NCI-H82 treated with DMSO at 0.1 percent for 48 hours (cell line): Measurements from ENCODE around the gene SMG1.
"Not testable (repeated sequence)": the region's sequence is repeated elsewhere in the genome, so short reads cannot be mapped to it uniquely, and the experiment has no call there.

Source experiments
- DNase-seq: peaks from one replicate; lab custom pipeline; 2025; ENCODE audit not compliant: unreplicated experiment; lab: John Stamatoyannopoulos, UW

The SMG1 gene

DNA sequence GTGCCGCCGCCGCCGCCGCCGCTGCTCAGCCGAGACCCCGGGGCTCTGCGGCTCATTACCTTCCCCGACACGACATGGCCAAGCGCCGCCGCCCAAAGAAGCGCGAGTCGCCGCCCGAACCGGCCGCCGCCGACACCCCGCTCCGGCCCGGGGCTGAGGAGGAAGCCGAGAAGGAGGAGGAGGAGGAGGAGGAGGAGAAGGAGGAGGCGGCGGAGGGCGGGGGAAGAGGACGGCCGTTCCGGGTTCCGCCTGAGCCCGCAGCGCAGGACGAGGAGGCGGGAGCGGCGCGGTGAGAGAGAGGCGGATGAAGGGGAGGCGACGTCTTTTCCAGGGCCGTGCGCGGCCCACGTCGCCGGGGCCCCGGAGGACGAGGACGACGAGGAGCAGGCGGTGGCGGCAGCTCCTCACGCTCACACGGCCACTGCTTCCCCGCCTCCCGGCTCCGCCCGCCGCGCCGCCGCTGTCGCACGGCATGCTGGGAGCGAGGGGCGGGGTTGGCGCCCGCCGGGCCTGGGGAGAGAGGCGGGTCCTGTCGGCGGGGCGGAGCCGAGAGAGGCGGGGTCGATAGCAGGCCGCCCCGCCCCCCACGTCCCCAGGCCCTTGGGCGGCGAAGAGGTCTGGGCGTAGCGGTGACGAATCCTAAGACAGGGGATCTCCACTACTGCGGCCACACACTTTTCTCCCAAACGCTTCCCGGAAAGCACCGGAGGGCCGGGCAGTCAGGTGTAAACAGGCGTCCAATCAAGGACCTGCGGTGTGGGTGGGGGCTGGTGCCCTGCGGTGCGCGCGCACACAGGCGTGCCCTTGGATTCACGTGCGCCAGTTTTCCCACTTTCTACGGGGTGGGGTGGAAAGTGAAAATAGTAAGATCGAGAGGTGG lies at the start of gene SMG1:
TSS of gene SMG1 (minus strand) at position 423 of the 880 bp plus-strand sequence. CDS start at position 56, 367 bp downstream.
- DNase-seq: peak; percentile 82

DNA sequence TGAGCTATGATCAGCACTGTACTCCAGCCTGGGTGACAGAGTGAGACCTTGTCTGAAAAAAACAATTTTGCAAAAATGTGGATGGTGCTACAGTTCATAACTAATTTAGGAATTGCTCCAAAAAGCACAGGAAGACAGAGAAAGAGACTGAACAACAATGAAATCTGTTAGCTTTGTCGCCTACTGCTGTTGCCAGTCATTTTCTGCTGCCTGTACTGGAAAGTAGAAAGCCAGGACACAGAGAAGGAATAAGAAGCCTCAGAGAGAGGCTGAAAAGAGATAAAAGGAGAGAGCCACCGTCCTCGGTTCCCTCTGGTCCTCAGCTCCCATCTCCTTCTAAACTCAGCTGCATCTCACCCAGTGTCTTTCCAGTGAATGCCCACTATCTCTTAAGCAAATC lies 48.9 kb upstream of the SMG1 start:
- no peak for DNase-seq

DNA sequence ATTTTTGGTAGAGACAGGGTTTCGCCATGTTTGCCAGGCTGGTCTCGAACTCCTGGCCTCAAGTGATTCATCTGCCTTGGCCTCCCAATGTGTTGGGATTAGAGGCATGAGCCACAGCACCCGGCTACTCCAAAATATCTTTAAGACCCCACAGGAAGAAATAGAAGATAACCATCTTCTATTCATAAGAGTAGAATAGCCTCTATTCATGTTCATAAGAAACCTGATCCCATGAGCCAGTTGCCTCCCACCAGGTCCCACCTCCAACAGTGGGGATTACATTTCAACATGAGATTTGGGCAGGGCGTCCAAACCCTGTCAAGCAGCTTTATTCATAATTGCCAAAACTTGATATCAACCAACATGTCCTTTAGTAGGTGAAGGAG lies 43.6 kb upstream of the SMG1 start:
- DNase-seq: no peak

DNA sequence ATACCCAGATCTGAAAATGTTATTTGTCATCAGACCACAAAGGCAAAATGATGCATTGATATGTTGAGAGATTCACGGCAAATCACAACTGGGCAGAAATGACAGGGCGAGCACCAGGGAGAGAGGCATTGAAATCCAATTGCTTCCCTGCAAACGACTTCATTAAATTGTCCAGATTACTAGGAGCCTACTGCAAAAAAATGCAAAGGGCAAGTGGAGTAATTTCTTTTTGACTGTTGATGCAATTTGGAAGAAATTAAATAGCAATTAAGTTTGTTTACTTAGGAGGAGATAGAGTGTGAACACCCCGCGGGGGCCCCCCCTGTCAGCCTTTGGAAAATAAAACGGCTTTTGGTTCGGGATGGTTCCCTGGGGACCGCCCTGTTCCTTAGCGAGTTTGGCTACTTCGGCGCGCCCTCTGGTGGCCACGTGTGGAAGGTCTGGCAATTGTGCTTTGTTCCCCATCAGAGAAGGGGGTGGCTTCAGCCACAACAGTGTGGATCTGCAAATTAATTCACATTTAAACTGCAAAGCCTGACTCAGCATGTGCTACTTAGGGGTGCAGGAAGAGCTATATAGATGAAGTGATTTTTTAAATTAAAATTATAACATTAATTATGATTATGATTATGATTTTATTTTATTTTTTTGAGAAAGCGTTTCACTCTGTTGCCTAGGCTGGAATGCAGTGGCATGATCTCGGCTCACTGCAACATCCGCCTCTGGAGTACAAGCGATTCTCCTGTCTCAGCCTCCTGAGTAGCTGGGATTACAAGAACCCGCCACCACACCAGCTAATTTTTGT lies 43.0 kb upstream of the SMG1 start:
- DNase-seq: peak; percentile 70

DNA sequence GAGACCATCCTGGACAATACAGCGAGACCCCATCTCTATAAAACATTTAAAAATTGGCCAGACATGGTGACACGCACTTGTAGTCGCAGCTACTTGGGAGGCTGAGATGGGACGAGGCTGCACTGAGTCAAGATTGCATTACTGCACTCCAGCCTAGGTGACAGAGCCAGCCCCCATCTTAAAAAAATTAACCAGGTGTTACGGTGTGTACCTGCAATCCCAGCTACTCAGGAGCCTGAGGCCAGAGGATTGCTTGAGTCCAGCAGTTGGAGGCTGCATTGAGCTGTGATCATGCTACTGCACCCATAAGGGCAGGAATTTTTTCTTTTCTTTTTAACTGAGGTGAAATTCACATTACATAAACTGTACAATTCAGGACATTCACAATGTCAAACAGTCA lies 40.6 kb upstream of the SMG1 start:
- no peak for DNase-seq

DNA sequence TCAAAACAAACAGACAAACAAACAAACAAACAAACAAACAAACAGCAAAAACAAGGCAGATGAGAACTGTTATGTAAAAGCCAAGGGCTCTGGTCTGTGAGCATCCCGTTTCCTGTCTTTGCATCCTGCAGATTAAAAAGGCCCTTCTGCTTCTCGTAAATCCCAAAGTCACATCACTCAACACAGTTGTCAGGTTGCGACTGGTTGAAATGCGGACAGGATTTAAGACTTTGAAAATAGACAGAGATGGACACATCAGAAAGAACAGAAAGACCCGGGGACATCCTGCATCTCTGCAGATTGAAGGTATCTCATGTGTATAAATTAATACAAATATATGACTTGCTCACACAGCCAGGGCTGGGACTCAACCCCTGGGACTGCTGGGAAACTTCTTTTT lies 39.3 kb upstream of the SMG1 start:
- DNase-seq: no peak

DNA sequence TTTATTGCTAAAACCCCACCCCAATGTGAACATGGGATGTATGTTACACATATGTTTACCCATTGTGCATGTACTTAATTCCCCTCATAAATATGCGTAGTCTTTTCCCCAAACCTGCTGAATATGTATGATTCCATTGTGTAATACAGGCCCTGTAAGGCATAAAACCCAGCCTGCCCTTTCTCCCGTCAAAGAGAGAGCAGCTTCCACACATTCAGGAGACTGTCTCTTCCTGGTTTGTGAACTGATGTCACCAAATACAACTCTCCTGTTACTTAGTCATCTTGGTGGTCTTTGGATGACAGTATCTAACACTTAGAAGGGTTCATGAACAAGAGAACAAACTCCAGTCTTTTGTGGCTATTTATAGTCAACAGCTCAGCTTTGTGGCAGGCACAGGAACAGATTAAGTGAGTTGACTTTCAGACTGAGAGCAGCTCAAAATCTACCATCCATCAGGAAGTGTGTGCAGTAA lies 32.9 kb upstream of the SMG1 start:
- no peak for DNase-seq

DNA sequence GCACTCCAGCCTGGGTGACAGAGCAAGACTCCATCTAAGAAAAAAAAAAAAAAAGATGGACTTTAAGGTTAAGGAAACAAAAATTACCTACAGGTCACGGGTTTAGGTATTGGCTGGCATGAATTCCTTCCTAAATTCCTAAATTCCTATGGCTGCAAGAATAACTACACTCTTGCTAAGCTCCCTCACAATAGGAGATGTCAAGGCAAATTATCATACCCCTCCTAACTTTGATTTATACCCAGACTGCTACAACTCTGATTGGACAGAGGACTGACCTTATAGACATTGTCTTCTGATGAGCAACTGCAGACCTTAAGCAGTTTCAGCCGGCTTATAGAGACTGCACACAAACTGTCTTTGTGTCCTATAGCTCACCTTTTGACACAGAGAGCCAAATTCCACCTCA lies 32.4 kb upstream of the SMG1 start:
- DNase-seq: no peak

DNA sequence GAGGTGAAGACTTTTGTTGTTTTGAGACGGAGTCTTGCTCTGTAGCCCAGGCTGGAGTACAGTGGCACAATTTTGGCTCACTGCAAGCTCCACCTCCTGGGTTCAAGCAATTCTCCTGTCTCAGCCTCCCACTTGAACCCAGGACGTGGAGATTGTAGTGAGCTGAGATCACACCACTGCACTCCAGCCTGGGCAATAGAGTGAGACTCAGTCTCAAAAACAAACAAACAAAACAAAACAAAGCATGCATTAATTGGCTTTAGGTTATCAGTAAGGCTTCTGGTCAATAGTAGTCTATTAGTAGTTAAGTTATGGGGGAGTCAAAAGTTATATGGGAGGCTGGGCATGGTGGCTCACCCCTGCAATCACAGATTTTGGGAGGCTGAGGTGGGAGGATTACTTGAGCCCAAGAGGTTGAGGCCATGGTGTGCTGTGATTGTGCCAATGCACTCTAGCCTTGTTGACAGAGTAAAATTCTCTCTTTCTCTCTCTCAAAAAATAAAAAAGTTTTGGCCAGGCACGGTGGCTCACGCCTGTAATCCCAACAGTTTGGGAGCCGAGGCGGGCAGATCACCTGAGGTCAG lies 30.5 kb upstream of the SMG1 start:
- not testable (repeated sequence) for DNase-seq

DNA sequence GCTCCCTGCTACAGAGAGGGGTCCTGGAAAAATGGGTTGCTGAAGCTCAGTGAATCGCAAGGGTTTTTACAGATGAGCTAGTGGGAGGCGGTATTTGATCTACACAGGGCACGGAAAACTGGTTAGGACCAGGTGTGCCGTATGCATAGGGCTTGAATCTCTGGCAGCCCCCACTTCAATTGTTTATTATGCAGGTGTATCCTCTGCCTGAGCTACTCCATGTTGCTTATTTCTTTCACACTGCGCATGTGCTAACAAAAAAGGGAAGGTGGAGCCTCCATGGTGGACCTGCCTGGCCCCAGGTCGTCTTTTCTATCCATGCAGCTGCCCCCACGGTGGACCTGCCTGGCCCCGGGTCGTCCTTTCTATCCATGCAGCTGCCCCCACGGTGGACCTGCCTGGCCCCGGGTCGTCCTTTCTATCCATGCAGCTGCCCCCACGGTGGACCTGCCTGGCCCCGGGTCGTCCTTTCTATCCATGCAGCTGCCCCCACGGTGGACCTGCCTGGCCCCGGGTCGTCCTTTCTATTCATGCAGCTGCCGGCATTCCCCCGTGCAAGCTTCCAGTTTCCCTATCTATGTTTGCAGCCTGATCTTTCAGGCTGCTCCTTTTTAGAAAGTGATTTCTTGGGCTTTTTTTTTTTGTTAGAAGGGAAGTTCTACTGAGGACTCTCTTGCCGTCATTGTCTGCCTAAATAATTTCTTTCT lies 29.8 kb upstream of the SMG1 start:
- DNase-seq: not testable (repeated sequence)

DNA sequence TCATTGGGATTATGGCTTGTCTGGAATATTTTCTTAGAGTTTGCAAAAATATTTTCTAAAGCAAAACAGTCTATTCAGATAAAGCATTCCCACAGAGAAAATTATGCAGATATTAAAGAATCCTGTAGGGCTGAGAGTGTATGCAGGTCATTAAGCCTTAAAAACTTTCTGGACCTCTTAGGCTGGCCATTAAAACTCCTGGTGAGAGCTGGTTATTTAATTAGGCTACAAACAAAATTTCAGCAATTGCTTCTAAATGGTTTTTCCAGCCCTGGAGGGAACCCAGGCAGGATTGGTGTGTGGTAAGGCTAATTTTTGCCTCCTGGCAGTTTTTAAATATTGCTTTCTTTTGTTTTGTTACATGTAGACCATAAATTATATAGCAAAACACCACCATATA lies 27.3 kb upstream of the SMG1 start:
- no peak for DNase-seq

DNA sequence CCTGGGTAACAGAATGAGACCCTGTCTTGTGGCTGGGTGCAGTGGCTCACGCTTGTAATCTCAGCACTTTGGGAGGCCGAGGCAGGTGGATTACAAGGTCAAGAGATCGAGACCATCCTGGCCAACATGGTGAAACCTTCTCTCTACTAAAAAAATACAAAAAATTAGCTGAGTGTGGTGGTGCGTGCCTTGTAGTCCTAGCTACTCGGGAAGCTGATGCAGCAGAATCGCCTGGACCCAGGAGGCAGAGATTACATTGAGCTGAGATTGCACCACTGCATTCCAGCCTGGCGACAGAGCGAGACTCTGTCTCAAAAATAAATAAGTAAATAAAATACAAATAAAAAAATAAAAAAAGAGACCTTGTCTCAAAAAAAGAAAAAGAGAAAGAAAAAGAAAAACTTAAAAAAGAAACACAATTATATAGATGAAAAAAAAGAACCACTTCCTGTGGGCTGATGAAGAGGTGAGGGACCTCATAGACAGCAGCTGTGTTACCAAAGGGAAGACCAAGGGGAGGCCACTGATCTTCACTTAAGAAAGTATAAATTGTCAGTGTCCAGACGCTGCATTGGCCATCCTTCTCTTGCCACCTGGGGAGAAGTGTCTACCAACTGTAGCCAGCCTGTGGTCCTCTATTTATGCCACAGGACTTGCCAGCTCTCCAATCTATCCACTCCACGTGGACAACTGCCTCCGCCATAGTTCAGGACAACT lies 24.4 kb upstream of the SMG1 start:
- DNase-seq: no peak

DNA sequence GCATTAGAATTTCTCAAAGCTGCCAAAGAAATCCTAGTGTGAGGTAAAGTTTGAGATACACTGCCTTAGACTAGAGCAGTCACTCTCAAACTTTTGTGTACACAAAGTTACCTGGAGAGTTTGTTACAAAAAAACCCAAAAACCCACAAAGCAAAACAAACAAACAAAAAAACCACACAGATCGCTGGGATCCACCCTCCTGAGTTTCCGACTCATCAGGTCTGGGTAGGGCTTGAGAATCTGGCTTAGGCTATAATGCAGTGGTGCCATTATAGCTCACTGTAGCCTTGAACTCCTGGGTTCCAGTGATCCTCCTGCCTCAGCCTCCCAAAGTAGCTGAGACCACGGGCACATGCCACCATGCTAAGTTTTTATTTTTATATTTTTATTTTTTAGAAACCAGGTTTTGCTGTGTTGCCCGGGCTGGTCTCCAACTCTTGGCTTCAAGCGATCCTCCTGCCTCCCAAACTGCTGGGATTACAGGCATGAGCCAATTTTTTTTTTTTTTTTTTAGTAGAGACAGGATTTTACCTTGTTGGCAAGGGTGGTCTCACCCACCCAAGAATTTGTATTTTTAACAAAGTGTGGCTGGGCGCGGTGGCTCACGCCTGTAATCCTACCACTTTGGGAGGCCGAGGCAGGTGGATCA lies 22.3 kb upstream of the SMG1 start:
- DNase-seq: no peak

DNA sequence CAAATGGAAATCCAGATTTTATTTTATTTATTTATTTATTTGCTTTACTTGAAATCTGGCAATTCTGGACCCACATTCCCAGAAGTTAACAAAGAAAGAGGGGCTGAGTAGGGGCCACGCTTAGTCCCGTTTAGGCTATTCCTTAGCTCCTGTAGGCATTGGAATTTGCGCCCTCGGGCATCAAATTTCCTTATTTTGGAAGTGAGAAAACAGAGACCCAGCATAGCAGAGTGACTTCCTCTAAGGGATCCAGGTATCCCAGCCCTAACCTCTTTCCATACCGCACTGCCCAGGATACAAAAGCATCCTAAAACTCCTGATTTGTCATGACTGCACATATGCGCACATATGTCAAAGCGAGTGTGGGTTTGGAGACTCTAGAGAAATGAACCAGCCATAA lies 19.0 kb upstream of the SMG1 start:
- no peak for DNase-seq

DNA sequence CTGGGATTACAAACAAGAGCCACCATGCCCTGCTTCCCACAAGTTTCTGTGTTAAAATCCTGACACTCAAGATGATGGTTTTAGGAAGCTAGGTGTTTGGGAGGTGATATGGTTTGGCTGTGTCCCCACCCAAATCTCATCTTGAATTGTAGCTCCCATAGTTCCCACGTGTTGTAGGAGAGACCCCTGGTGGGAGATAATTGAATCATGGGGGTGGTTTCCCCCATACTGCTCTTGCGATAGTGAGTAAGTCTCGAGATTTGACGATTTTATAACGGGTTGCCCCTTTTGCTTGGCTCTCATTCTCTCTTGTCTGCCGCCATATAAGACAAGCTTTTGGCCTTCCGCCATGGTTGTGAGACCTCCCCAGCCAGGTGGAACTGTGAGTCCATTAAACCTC lies 17.2 kb upstream of the SMG1 start:
- DNase-seq: no peak

DNA sequence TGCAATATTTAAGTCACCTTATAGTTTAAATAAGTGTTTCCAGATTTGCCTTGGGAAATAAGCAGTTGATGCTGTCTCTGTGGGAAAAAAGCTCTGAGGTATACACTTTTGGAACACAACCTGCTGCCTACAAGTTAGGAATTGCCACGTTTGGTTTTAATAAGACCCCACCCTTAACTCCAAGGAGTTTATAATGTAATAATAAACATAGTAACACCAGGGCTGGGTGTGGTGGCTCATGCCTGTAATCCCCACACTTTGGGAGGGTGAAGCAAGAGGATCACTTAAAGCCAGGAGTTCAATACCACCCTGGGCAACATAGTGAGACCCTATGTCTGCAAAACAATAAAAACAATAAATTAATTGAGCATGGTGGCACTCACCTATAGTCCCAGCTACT lies 15.9 kb upstream of the SMG1 start:
- no peak for DNase-seq

DNA sequence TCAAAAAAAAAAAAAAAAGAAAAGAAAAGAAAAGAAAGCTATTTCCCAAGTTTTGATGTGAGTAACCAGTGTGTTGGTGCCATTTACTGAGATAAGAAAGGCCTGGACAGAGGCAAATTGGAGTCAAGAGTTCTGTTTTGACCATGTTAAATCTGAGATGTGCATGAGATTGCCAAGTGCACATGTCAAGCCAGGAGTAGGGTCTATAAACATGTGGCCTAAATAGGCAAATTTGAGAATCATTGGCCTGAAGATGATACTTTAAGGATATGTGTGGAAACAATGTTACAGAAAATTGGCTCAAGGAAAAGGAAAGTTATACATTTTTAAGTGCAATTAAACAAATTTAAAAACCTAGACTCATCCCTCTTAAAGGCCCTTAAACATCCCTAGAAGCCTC lies 15.3 kb upstream of the SMG1 start:
- no peak for DNase-seq

DNA sequence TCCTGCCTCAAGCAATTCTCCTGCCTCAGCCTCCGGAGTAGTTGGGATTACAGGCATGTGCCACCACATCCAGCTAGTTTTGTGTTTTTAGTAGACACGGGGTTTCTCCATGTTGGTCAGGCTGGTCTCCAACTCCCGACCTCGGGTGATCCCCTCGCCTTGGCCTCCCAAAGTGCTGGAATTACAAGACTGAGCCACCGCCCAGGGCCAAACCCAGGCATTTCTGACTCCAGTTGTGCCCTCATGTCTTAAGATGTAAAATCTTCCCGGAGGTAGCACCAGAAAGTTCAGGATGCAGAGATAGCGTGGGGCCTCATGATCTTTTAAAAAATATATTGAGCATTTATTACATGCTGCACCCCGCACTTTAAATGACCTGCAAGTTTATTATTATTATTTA lies 12.8 kb upstream of the SMG1 start:
- no peak for DNase-seq

DNA sequence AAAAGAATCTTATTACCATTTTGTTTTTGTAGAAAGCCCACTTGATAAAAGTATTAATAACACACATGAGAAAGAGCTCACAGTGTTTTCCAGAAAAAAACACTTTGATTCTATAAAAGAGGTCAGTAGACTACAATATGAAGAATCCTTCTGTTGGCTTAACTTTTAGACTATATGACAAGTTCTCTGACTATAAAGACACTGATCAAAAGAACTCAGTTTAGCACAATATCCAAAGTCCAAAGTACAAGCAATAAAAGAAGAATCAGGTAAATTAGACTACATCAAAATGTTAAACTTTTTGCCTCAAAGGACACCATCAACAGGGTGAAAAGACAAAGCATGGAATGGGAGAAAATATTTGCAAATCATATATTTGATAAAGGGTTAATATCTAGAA lies 11.2 kb upstream of the SMG1 start:
- DNase-seq: no peak

DNA sequence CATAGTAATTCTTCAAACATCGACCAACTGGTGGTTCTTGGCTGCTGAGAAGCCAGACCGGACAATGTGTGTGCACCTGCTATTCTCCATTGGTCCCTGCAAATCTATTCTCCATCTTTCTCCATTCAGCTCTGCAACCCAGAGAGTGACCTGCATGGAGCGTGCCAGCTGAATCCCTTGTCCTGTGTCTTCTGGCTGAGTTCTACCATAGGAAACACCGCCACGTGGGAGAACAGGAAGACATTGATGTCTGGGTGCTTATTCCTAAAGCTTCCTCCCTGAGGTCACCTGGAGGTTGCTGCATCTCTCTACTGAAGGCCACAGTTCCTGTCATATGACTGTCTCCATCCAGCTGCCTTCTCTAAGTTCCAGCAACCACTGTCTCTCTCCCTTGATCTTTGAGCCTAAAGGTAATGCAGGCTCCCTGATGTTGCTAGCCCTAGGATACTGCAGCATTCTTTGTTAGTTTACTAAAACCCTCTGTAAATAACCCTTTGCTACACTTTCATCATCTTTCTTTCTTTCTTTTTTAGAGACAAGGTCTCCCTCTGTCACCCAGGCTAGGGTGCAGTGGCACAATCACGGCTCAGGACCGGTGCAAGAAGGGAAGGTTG lies 10.6 kb upstream of the SMG1 start:
- no peak for DNase-seq
